SK-N-SH (cell line): ENCODE data around the gene LYL1. TPM values are rescaled to one million over a fixed set of nuclear protein-coding genes. Genes with fewer than 3 reads are reported as not detected.

Experiments
- CTCF ChIA-PET: fragments of 300-600, 350-600 bp; formaldehyde crosslinking; extraction: SDS; loops from one replicate; lab custom pipeline; 2021; lab: Yijun Ruan, JAX
- POLR2A ChIA-PET: fragments of 350-600 bp; sonication (Branson Sonifier 250); formaldehyde crosslinking; extraction: SDS; loops from one replicate; lab custom pipeline; 2020; ENCODE audit warnings: antibody characterized with exemption, inconsistent platforms; lab: Yijun Ruan, JAX
- DNase-seq: peaks from one replicate; pipeline ENCODE4 v3.0.0; 2012
- H2AFZ ChIP-seq: fragments of 200-600 bp; sonication (generic); 2 replicates; pipeline ENCODE4 v1.8.1; 2016; ENCODE audit warnings: antibody characterized with exemption, mild to moderate bottlenecking, low read depth
- H3F3A ChIP-seq: fragments of 200-600 bp; sonication (generic); replicated peaks from 2 replicates; pipeline ENCODE3; 2016; ENCODE audit warnings: antibody characterized with exemption, mild to moderate bottlenecking; ENCODE audit not compliant: insufficient read depth
- H3K27ac ChIP-seq, 2 experiments: fragments of 200-500 bp in 1 of 2; fragments of 200-600 bp in 1 of 2; sonication (Bioruptor generic) in 1 of 2; sonication (generic), shearing (Covaris generic) in 1 of 2; 2 replicates each; pipeline versions ENCODE4 v1.5.1 to v1.6.1; 2014 to 2016; ENCODE audit warnings: low read depth in 2 of 2, inconsistent platforms in 1 of 2, low read length in 1 of 2, mild to moderate bottlenecking in 1 of 2, mixed read lengths in 1 of 2
- H3K27me3 ChIP-seq: fragments of 200-600 bp; sonication (generic), shearing (Covaris generic); 2 replicates; pipeline ENCODE4 v1.6.1; 2016; ENCODE audit warnings: mixed run types; ENCODE audit not compliant: insufficient read depth
- H3K36me3 ChIP-seq, 2 experiments: fragments of 200-500 bp in 1 of 2; fragments of 200-600 bp in 1 of 2; sonication (Bioruptor generic) in 1 of 2; sonication (generic) in 1 of 2; replicated peaks in 1 of 2; 2 replicates each; pipeline versions ENCODE3 to v1.5.1; 2014 to 2016; ENCODE audit warnings: low read length in 1 of 2, mild to moderate bottlenecking in 1 of 2; ENCODE audit not compliant: insufficient read depth in 2 of 2, control insufficient read depth in 1 of 2
- H3K4me1 ChIP-seq, 2 experiments: fragments of 200-500 bp in 1 of 2; fragments of 200-600 bp in 1 of 2; sonication (Bioruptor generic) in 1 of 2; sonication (generic), shearing (Covaris generic) in 1 of 2; 2 replicates each; pipeline versions ENCODE4 v1.5.1 to v1.6.1; 2014 to 2016; ENCODE audit warnings: low read depth in 1 of 2, low read length in 1 of 2, mixed run types in 1 of 2; ENCODE audit not compliant: insufficient read depth in 2 of 2, control insufficient read depth in 1 of 2
- H3K4me2 ChIP-seq: fragments of 200-600 bp; sonication (generic), shearing (Covaris generic); 2 replicates; pipeline ENCODE4 v1.6.1; 2017; ENCODE audit warnings: mixed run types
- H3K4me3 ChIP-seq, 2 experiments: fragments of 200-500 bp in 1 of 2; fragments of 200-600 bp in 1 of 2; sonication (Bioruptor generic) in 1 of 2; sonication (generic), shearing (Covaris generic) in 1 of 2; 2 replicates each; pipeline versions ENCODE4 v1.5.1 to v1.8.1; 2014 to 2016; ENCODE audit warnings: low read depth in 2 of 2, inconsistent platforms in 1 of 2, low read length in 1 of 2, mild to moderate bottlenecking in 1 of 2, mixed read lengths in 1 of 2, moderate library complexity in 1 of 2
- H3K79me2 ChIP-seq: fragments of 200-600 bp; sonication (generic); 2 replicates; pipeline ENCODE4 v1.8.1; 2017; ENCODE audit warnings: mild to moderate bottlenecking; ENCODE audit not compliant: insufficient read depth
- H3K9ac ChIP-seq: fragments of 200-600 bp; sonication (generic); 2 replicates; pipeline ENCODE4 v1.6.1; 2017; ENCODE audit warnings: mixed run types
- H3K9me2 ChIP-seq: fragments of 200-600 bp; sonication (generic); 2 replicates; pipeline ENCODE4 v1.6.1; 2017; ENCODE audit warnings: mixed run types
- H3K9me3 ChIP-seq: fragments of 200-600 bp; sonication (generic); 2 replicates; pipeline ENCODE4 v1.6.1; 2017; ENCODE audit warnings: mixed run types, mild to moderate bottlenecking, moderate library complexity
- H4K20me1 ChIP-seq: fragments of 200-600 bp; sonication (generic); 2 replicates; pipeline ENCODE4 v1.6.1; 2017; ENCODE audit warnings: mild to moderate bottlenecking, mixed run types; ENCODE audit not compliant: insufficient read depth
- EP300 ChIP-seq, 2 experiments: IDR thresholded peaks; 2 replicates each; pipeline versions ENCODE4 v1.4.0 to v1.6.1; 2012; ENCODE audit warnings: borderline replicate concordance in 1 of 2, low read depth in 1 of 2, low read length in 1 of 2
- FOSL2 ChIP-seq: IDR thresholded peaks from 2 replicates; pipeline ENCODE4 v1.4.0; 2012; ENCODE audit warnings: low read depth, mild to moderate bottlenecking, moderate library complexity, borderline replicate concordance
- MEF2A ChIP-seq: IDR thresholded peaks from 2 replicates; pipeline ENCODE4 v1.4.0; 2012; ENCODE audit warnings: low read depth, borderline replicate concordance
- NFIC ChIP-seq: IDR thresholded peaks from 2 replicates; pipeline ENCODE4 v1.4.0; 2012; ENCODE audit warnings: borderline replicate concordance
- PBX3 ChIP-seq: IDR thresholded peaks from 2 replicates; pipeline ENCODE4; 2012
- SMC3 ChIP-seq: IDR thresholded peaks from 2 replicates; pipeline ENCODE4 v1.6.1; 2012; ENCODE audit warnings: low read depth, low read length, improper control_type of control experiment
- TAF1 ChIP-seq: IDR thresholded peaks from 2 replicates; pipeline ENCODE4 v1.6.1; 2012; ENCODE audit warnings: low read depth, mild to moderate bottlenecking, low read length, moderate library complexity, borderline replicate concordance
- TCF12 ChIP-seq: IDR thresholded peaks from 2 replicates; pipeline ENCODE4 v1.4.0; 2012
- WGBS: methylation state at CpG from one replicate; pipeline ENCODE4 v1.1.6; 2017; ENCODE audit warnings: low lambda C conversion rate; 5-methylcytosine and 5-hydroxymethylcytosine counted together
- polyA plus RNA-seq, 3 experiments: library from polyadenylated mRNA; depleted of rRNA; stranded (reverse); fragments of >200 nt; gene quantifications; 2 replicates each; pipeline ENCODE4 v1.2.3, GENCODE V29; 2012
- TF ChIP-seq, protein P1 (sequence below): IDR thresholded peaks from 2 replicates; pipeline ENCODE4 v1.4.0; 2012; ENCODE audit warnings: low read depth, borderline replicate concordance
- TF ChIP-seq, protein P2 (sequence below): IDR thresholded peaks from 2 replicates; pipeline ENCODE4 v1.6.1; 2012; ENCODE audit warnings: mild to moderate bottlenecking, low read depth, low read length, moderate library complexity

The LYL1 gene
- polyA plus RNA-seq, 1 of the 3 experiments (the other 2 are of a cell fraction) = 2.2 TPM

DNA sequence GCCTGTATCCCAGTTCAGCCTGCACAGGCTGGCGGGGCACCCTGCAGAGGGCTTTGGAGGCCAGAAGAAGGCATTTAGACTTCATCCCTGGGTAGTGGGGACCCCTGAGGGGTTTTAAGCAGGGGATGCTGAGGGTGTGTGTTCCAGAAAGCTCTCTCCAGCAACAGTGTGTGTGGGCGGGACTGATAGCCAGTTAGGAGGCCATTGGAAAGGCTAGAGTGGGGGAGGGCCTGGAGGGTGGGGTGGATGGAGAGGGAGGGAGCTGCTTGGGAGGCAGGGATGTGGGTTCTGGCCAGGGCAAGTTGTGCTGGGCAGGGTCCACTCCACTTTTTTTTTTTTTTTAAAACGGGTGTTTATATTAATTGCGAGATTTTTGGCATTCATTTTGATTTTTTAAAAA is 28.3 kb downstream of the LYL1 start:
- POLR2A ChIA-PET = interaction anchor here (0.7 kb wide), 1 partner anchor 89 kb away, joined by 3 read pairs; no protein-coding TSS in a partner anchor
- CTCF ChIA-PET = interaction anchor here (0.7 to 35.2 kb wide), 6 partner anchors 10 to 109 kb away, joined by 3 to 506 read pairs (median 7); no protein-coding TSS in a partner anchor
- Histone ChIP-seq H3K4me1 (peaks cover 6 to 76% of the 10 kb centered on the region in 2 experiments; a peak in 3 of 4 replicates), H3K27me3 (no peaks in the 10 kb centered on the region), H3K4me2 (no peak overlapping the region), H3K36me3 (peaks cover 3 to 24% of the 10 kb centered on the region in 2 experiments), H3K79me2 (no peaks in the 10 kb centered on the region), H3K9me2 (no peaks in the 10 kb centered on the region), H3F3A (no peaks in the 10 kb centered on the region), H3K9ac (no peak overlapping the region), H3K9me3 (no peaks in the 10 kb centered on the region), H3K4me3 (no peak overlapping the region)
- 84% methylated on average over 4 of the region's 4 CpGs for WGBS
- TF ChIP-seq TCF12 (no peak), TAF1 (no peak), NFIC (no peak), EP300 (IDR thresholded peaks at IDR 0.05; ENCODE audit: borderline replicate concordance in 1 of 2, low read depth in 1 of 2, low read length in 1 of 2) (no peak), FOSL2 (no peak), SMC3 (no peak), PBX3 (no peak), MEF2A (no peak)
- TF ChIP-seq, protein P1, sequence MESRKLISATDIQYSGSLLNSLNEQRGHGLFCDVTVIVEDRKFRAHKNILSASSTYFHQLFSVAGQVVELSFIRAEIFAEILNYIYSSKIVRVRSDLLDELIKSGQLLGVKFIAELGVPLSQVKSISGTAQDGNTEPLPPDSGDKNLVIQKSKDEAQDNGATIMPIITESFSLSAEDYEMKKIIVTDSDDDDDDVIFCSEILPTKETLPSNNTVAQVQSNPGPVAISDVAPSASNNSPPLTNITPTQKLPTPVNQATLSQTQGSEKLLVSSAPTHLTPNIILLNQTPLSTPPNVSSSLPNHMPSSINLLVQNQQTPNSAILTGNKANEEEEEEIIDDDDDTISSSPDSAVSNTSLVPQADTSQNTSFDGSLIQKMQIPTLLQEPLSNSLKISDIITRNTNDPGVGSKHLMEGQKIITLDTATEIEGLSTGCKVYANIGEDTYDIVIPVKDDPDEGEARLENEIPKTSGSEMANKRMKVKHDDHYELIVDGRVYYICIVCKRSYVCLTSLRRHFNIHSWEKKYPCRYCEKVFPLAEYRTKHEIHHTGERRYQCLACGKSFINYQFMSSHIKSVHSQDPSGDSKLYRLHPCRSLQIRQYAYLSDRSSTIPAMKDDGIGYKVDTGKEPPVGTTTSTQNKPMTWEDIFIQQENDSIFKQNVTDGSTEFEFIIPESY = no peak
- TF ChIP-seq, protein P2, sequence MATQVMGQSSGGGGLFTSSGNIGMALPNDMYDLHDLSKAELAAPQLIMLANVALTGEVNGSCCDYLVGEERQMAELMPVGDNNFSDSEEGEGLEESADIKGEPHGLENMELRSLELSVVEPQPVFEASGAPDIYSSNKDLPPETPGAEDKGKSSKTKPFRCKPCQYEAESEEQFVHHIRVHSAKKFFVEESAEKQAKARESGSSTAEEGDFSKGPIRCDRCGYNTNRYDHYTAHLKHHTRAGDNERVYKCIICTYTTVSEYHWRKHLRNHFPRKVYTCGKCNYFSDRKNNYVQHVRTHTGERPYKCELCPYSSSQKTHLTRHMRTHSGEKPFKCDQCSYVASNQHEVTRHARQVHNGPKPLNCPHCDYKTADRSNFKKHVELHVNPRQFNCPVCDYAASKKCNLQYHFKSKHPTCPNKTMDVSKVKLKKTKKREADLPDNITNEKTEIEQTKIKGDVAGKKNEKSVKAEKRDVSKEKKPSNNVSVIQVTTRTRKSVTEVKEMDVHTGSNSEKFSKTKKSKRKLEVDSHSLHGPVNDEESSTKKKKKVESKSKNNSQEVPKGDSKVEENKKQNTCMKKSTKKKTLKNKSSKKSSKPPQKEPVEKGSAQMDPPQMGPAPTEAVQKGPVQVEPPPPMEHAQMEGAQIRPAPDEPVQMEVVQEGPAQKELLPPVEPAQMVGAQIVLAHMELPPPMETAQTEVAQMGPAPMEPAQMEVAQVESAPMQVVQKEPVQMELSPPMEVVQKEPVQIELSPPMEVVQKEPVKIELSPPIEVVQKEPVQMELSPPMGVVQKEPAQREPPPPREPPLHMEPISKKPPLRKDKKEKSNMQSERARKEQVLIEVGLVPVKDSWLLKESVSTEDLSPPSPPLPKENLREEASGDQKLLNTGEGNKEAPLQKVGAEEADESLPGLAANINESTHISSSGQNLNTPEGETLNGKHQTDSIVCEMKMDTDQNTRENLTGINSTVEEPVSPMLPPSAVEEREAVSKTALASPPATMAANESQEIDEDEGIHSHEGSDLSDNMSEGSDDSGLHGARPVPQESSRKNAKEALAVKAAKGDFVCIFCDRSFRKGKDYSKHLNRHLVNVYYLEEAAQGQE = no peak
- TF ChIP-seq, all 33 proteins: peak for 0
- no peaks in the 10 kb centered on the region for H4K20me1 ChIP-seq
- DNase-seq = no peak
- H2AFZ ChIP-seq = no peak overlapping the region
- no peak overlapping the region; a peak in 1 of 4 replicates for H3K27ac ChIP-seq
